GM04504 (cell line): ENCODE results near the gene CENPL.

Source experiments
- DNase-seq: peaks from one replicate; pipeline ENCODE4 v3.0.0-alpha.2; 2012; ENCODE audit warnings: low read depth

The CENPL gene

GRCh38 chr1:173758110-173758509, 66.6 kb downstream of the CENPL start:
- no peak for DNase-seq

DNA sequence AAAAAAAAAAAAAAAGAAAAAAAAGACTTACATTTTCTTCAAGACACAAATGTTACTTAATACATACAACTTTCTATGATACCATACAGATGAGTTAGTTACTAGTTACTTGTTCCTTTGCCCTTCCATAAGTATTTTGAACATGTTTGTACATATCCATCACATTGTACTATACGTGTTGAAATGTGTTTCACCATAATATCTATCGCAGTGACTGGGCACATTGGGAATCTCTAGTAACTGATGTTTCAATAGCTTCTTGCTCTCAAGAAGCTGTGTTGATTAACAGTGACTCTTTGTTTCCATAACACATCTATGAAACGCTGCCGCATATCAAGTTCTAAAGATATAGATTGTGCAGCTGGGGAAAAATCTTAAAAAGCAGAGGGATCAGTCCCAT, 67.0 kb downstream of the CENPL start:
- no peak for DNase-seq

DNA sequence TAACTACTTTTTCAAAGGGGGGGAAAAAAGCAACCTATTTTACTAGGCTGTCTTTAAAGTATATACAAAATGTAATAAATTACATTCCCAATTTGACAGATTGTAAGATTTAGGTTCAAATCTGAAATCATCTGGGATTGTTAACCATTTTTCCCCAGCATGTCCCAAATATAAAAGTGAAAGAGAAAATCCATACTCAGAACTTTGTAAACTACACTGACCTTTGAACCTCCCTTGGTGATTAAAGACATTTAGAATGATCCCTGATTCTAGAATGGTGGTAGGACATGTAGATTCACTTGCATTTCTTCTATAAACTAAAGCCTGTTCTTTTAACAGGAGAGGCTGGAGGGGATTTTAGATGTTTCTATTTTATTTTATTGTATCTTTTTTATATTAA, 70.9 kb downstream of the CENPL start:
- no peak for DNase-seq
